T-cell (primary cell): Measurements from ENCODE around the gene APPBP2. TPM values are rescaled to one million over a fixed set of nuclear protein-coding genes. Genes with fewer than 3 reads are reported as not detected.
"Not testable (repeated sequence)": the region's sequence is repeated elsewhere in the genome, so short reads cannot be mapped to it uniquely, and the experiment has no call there.

ENCODE experiments used
- ATAC-seq, 4 experiments: fragments of 200-7000 bp in 3 of 4; fragments of 150-1000 bp in 1 of 4; cut with Tn5 transposase; replicated peaks in 1 of 4; 1 replicate in 3 of 4; 2 replicates in 1 of 4; pipeline ENCODE4 v1.10.0; 2021; ENCODE audit warnings: moderate library complexity in 3 of 4, mild to moderate bottlenecking in 2 of 4, moderate number of reproducible peaks in 1 of 4
- CTCF ChIA-PET, 2 donors: fragments of 300-600 bp; sonication (Branson Sonifier 250); formaldehyde crosslinking; loops; one replicate each; lab custom pipeline; 2022; ENCODE audit warnings: antibody characterized with exemption in 2 of 2; lab: Charles Lee
- POLR2A ChIA-PET, 2 donors: fragments of 300-600 bp; sonication (Branson Sonifier 250); formaldehyde crosslinking; loops; one replicate each; lab custom pipeline; 2022; ENCODE audit warnings: antibody characterized with exemption in 2 of 2; lab: Charles Lee
- DNase-seq, 35 experiments: peaks; one replicate each; pipeline versions ENCODE4 v3.0.0 to v3.0.0-alpha.2; 2013 to 2023
- H3K27ac ChIP-seq: one replicate; pipeline ENCODE4 v1.5.1; 2013; ENCODE audit warnings: low read length
- H3K27me3 ChIP-seq, 2 experiments: replicated peaks in 1 of 2; 1 replicate in 1 of 2; 2 replicates in 1 of 2; pipeline versions ENCODE4 v1.6.1 to v1.7.0; 2013; ENCODE audit warnings: low read length in 1 of 2, mixed read lengths in 1 of 2; ENCODE audit not compliant: control insufficient read depth in 2 of 2, insufficient read depth in 2 of 2; ENCODE audit errors: extremely low read depth in 1 of 2
- H3K36me3 ChIP-seq, 2 donors: 1 replicate in 1 of 2; 2 replicates in 1 of 2; pipeline versions ENCODE4 v1.6.1 to v1.7.0; 2013; ENCODE audit warnings: low read length in 1 of 2; ENCODE audit not compliant: control insufficient read depth in 2 of 2, insufficient read depth in 1 of 2; ENCODE audit errors: extremely low read depth in 1 of 2
- H3K4me1 ChIP-seq, 2 experiments: 1 replicate in 1 of 2; 2 replicates in 1 of 2; pipeline versions ENCODE4 v1.6.1 to v1.7.0; 2013; ENCODE audit warnings: low read length in 2 of 2, mixed read lengths in 1 of 2; ENCODE audit not compliant: insufficient read depth in 2 of 2, control insufficient read depth in 1 of 2; ENCODE audit errors: extremely low read depth in 1 of 2
- H3K4me3 ChIP-seq, 2 donors: 1 replicate in 1 of 2; 2 replicates in 1 of 2; pipeline versions ENCODE4 v1.5.1 to v1.7.0; 2013; ENCODE audit warnings: mild to moderate bottlenecking in 2 of 2, low read length in 1 of 2, moderate library complexity in 1 of 2; ENCODE audit not compliant: control insufficient read depth in 1 of 2; ENCODE audit errors: extremely low read depth in 1 of 2
- H3K9me3 ChIP-seq: 2 replicates; pipeline ENCODE4 v1.7.0; 2013
- H3K27ac Mint-ChIP-seq, 2 donors: one replicate each; pipeline ENCODE4 v1.8.0; 2020 to 2021; ENCODE audit warnings: mild to moderate bottlenecking in 2 of 2, mixed read lengths in 2 of 2
- H3K27me3 Mint-ChIP-seq, 2 donors: one replicate each; pipeline ENCODE4 v1.8.0; 2021 to 2022; ENCODE audit warnings: mixed read lengths in 2 of 2
- H3K36me3 Mint-ChIP-seq: one replicate; pipeline ENCODE4 v1.8.0; 2021; ENCODE audit warnings: mixed read lengths
- H3K4me1 Mint-ChIP-seq, 3 donors: one replicate each; pipeline ENCODE4 v1.8.0; 2020 to 2022; ENCODE audit warnings: mixed read lengths in 3 of 3, mild to moderate bottlenecking in 1 of 3
- H3K4me3 Mint-ChIP-seq, 3 donors: one replicate each; pipeline ENCODE4 v1.8.0; 2020 to 2022; ENCODE audit warnings: mild to moderate bottlenecking in 3 of 3, mixed read lengths in 3 of 3, moderate library complexity in 3 of 3
- H3K9me3 Mint-ChIP-seq, 3 donors: one replicate each; pipeline ENCODE4 v1.8.0; 2020 to 2022; ENCODE audit warnings: mixed read lengths in 3 of 3
- WGBS: methylation state at CpG from one replicate; pipeline ENCODE4 v1.1.5; 2013; ENCODE audit warnings: missing lambda C conversion rate; ENCODE audit not compliant: insufficient coverage; 5-methylcytosine and 5-hydroxymethylcytosine counted together
- total RNA-seq, 35 experiments: library from RNA in 6 of 35; stranded (reverse) in 6 of 35; fragments of 120-200 nt in 1 of 35; gene quantifications; one replicate each; pipeline versions ENCODE4 v1.2.1 to v1.2.4 and lab custom pipeline; 2013 to 2026

The APPBP2 gene
- total RNA-seq, 5 donors from 2014 or later (not counting 1 experiment from before 2014, with no cell fraction given) = 32.2 to 42.0 (median 36.6) TPM

DNA sequence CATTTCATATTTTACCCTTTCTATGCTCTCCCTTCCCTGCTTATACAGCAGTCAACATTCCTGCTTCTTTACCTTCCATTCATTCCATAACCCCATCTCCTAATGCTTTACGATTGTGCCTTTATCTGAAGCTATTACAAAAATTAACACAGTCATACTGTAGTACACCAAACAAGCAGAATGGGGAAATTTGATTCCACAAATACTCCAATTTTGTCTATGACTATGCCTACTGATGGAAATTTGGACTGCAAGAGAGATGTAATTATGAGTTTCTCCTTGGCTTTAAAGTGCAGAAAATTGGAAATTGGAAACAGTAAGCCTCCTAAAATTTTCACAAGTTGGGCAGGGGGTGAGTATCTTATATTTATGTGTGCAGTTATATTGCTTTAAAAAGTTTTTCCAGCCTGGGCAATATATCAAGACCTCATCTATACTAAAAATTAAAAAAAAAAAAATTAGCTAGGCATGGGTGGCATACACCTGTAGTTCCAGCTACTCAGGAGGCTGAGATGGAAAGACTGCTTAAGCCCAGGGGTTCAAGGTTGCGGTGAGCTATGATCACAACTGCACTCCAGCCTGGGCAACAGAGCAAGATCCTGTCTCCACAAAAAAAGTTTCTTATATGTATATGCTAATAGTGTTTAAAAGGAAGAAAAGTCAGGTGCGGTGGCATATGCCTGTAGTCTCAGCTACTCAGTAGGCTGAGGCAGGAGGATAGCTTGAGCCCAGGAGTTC lies 3.0 kb downstream of the APPBP2 start:
- H3K27me3 ChIP-seq = no peaks in the 10 kb centered on the region
- no peak overlapping the region for H3K4me3 ChIP-seq
- Mint-ChIP-seq H3K27ac (peak overlapping the region in 1 of 2 donors; percentile 18), H3K27me3 (no peaks in the 10 kb centered on the region), H3K4me3 (peak overlapping the region in 1 of 3 donors; percentile 41), H3K4me1 (peaks cover 64 to 66% (median 64%) of the 10 kb centered on the region in 3 donors), H3K9me3 (no peaks in the 10 kb centered on the region), H3K36me3 (peaks cover 7% of the 10 kb centered on the region)
- ATAC-seq = no peak
- no peaks in the 10 kb centered on the region for H3K9me3 ChIP-seq
- no peak overlapping the region for H3K27ac ChIP-seq
- no peak for DNase-seq
- ChIA-PET CTCF (interaction anchor here in 1 of 2 donors (0.6 kb wide), 2 partner anchors 183 to 554 kb away, joined by 3 read pairs; no protein-coding TSS in a partner anchor), POLR2A (interaction anchor here (0.5 to 0.7 kb wide), 3 partner anchors 82 to 1341 kb away, joined by 5 to 7 read pairs (median 6); partner anchors contain the start of gene BRIP1 (in 1 of the 2))
- peaks cover 11 to 27% of the 10 kb centered on the region in 2 experiments for H3K4me1 ChIP-seq
- WGBS = 100% methylated on average over 1 of the region's 3 CpGs
- peaks cover 2 to 12% of the 10 kb centered on the region in 2 donors for H3K36me3 ChIP-seq

DNA sequence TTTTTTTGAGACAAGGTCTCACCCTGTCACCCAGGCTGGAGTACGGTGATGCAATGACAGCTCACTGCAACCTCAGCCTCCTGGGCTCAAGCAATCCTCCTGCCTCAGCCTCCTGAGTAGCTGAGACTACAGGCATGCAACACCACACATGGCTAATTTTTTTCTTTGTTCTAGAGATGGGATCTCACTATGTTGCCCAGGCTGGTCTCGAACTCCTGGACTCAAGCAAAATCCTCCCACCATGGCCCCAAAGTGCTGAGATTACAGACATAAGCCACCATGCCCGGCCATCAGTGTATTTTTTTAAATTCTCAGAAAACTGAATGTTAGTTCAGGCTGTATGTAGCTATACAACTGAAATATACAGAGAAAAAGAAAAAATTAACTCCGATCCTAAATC lies 6.2 kb downstream of the APPBP2 start:
- Mint-ChIP-seq H3K36me3 (peaks cover 14% of the 10 kb centered on the region), H3K4me3 (no peak overlapping the region), H3K4me1 (peaks cover 64 to 79% (median 68%) of the 10 kb centered on the region in 3 donors), H3K27ac (no peak overlapping the region), H3K9me3 (no peaks in the 10 kb centered on the region), H3K27me3 (no peaks in the 10 kb centered on the region)
- Histone ChIP-seq H3K4me3 (no peak overlapping the region), H3K27me3 (no peaks in the 10 kb centered on the region), H3K27ac (no peak overlapping the region), H3K36me3 (peaks cover 2 to 16% of the 10 kb centered on the region in 2 donors), H3K4me1 (peaks cover 9 to 25% of the 10 kb centered on the region in 2 experiments), H3K9me3 (no peaks in the 10 kb centered on the region)
- ChIA-PET CTCF (interaction anchor here in 1 of 2 donors (0.7 kb wide), 3 partner anchors 18 to 1236 kb away, joined by 3 to 8 read pairs (median 5); no protein-coding TSS in a partner anchor), POLR2A (interaction anchor here (0.6 to 0.7 kb wide), 2 partner anchors 206 to 554 kb away, joined by 3 to 9 read pairs; no protein-coding TSS in a partner anchor)
- ATAC-seq (no peak), DNase-seq (no peak)
- WGBS = no CpG with 5 or more reads among the region's 4 CpGs

DNA sequence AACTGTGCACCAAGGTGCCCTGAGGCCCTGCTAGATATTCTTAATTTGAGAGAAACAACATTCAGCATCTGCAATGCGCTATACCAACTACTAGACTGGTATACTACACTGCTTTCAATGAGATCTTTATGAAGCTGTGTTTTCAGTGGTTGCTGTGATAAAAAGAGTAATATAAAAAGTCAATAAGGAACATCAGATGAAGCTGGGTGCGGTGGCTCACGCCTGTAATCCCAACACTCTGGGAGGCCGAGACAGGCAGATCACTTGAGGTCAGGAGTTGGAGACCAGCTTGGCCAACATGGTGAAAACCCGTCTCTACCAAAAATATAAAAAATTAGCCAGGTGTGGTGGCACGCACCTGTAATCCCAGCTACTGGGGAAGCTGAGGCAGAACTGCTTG lies 10.4 kb downstream of the APPBP2 start:
- H3K27ac ChIP-seq, POLR2A ChIA-PET, H3K27me3 Mint-ChIP-seq, H3K9me3 ChIP-seq, H3K9me3 Mint-ChIP-seq, CTCF ChIA-PET, H3K4me3 Mint-ChIP-seq, H3K27me3 ChIP-seq, H3K4me3 ChIP-seq, H3K27ac Mint-ChIP-seq, ATAC-seq, DNase-seq: not testable (repeated sequence)
- Histone ChIP-seq H3K36me3 (peaks cover 2 to 16% of the 10 kb centered on the region in 2 donors), H3K4me1 (peaks cover 0 to 16% of the 10 kb centered on the region in 2 experiments)
- peaks cover 50 to 60% (median 52%) of the 10 kb centered on the region in 3 donors for H3K4me1 Mint-ChIP-seq
- H3K36me3 Mint-ChIP-seq = peaks cover 23% of the 10 kb centered on the region
- 100% methylated on average over 3 of the region's 6 CpGs for WGBS

DNA sequence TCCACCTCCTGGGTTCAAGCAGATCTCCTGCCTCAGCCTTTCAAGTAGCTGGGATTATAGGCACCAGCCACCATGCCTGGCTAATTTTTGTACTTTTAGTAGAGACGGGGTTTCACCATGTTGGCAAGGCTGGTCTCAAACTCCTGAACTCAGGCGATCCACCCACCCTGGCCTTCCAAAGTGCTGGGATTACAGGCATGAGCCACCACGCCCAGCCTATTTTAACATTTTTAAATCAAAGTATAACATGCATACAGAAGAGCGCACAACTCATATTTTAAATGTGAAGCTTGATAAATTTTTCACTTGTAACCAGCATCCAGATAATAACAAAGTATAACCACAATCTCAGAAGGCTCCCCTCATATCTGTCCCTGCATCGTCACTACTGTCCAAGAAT lies 10.8 kb downstream of the APPBP2 start:
- H3K36me3 Mint-ChIP-seq = peaks cover 21% of the 10 kb centered on the region
- H3K4me3 ChIP-seq, H3K27ac Mint-ChIP-seq, H3K27me3 ChIP-seq, H3K9me3 Mint-ChIP-seq, H3K4me3 Mint-ChIP-seq, H3K27ac ChIP-seq, CTCF ChIA-PET, H3K27me3 Mint-ChIP-seq, ATAC-seq, H3K9me3 ChIP-seq, DNase-seq: not testable (repeated sequence)
- peaks cover 2 to 16% of the 10 kb centered on the region in 2 donors for H3K36me3 ChIP-seq
- WGBS = 100% methylated on average over 1 of the region's 5 CpGs
- H3K4me1 ChIP-seq = peaks cover 0 to 16% of the 10 kb centered on the region in 2 experiments
- H3K4me1 Mint-ChIP-seq = peaks cover 48 to 61% (median 51%) of the 10 kb centered on the region in 3 donors
- POLR2A ChIA-PET = interaction anchor here in 1 of 2 donors (0.7 kb wide), 1 partner anchor 1452 kb away, joined by 5 read pairs; no protein-coding TSS in a partner anchor

DNA sequence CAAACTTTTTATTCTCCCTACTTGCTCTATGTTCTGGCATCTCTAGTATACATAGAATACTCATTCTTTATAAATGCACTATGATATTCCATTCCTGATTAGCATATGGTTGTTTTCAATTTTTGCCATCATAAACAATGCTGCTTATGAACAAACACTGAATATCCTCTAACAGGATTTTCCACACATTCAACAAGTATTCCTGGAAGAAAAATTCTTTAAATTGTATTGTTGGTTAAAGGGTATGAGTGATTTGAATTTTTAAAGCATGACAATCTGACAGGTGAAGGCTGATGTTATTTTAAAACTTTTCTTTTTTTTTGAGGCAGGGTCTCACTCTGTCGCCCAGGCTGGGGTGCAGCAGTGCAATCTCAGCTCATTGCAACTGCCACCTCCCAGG lies 11.5 kb downstream of the APPBP2 start:
- peaks cover 21% of the 10 kb centered on the region for H3K36me3 Mint-ChIP-seq
- no peaks in the 10 kb centered on the region for H3K27me3 Mint-ChIP-seq
- ChIA-PET CTCF (no interaction called here), POLR2A (no interaction called here)
- no peaks in the 10 kb centered on the region for H3K9me3 Mint-ChIP-seq
- Histone ChIP-seq H3K9me3 (no peaks in the 10 kb centered on the region), H3K4me3 (no peak overlapping the region), H3K27me3 (no peaks in the 10 kb centered on the region), H3K27ac (no peak overlapping the region), H3K4me1 (peaks cover 0 to 16% of the 10 kb centered on the region in 2 experiments), H3K36me3 (peaks cover 0 to 16% of the 10 kb centered on the region in 2 donors)
- peak overlapping the region in 1 of 2 donors; percentile 9 for H3K27ac Mint-ChIP-seq
- no peak for ATAC-seq
- WGBS = 100% methylated on average over 1 of the region's 1 CpG
- no peak overlapping the region for H3K4me3 Mint-ChIP-seq
- DNase-seq = no peak
- peaks cover 53 to 64% (median 57%) of the 10 kb centered on the region in 3 donors for H3K4me1 Mint-ChIP-seq

DNA sequence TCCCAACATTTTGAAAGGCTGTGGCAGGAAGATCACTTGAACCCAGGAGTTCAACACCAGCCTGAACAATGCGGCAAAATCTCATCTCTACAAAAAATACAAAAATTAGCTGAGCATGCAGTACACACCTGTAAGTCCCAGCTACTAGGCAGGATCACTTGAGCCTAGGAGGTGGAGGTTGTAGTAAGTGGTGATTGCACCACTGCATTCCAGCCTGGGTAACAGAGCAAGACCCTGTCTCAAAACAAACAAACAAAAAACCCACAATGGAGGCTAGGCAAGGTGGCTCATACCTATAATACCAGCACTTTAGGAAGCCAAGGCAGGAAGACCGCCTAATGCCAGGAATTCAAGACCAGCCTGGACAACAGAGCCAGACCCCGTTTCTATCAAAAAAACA lies 12.0 kb downstream of the APPBP2 start:
- peaks cover 0 to 11% of the 10 kb centered on the region in 2 donors for H3K36me3 ChIP-seq
- H3K27ac Mint-ChIP-seq = no peak overlapping the region
- H3K27ac ChIP-seq = no peak overlapping the region
- H3K27me3 ChIP-seq = no peaks in the 10 kb centered on the region
- H3K27me3 Mint-ChIP-seq = no peaks in the 10 kb centered on the region
- POLR2A ChIA-PET = no interaction called here
- no peak for DNase-seq
- no peaks in the 10 kb centered on the region for H3K9me3 Mint-ChIP-seq
- H3K4me1 Mint-ChIP-seq = peaks cover 54 to 64% (median 57%) of the 10 kb centered on the region in 3 donors
- H3K9me3 ChIP-seq = no peaks in the 10 kb centered on the region
- ATAC-seq = no peak
- peaks cover 0 to 15% of the 10 kb centered on the region in 2 experiments for H3K4me1 ChIP-seq
- no peak overlapping the region for H3K4me3 ChIP-seq
- 100% methylated on average over 2 of the region's 3 CpGs for WGBS
- no peak overlapping the region for H3K4me3 Mint-ChIP-seq
- CTCF ChIA-PET = no interaction called here
- H3K36me3 Mint-ChIP-seq = peaks cover 21% of the 10 kb centered on the region
